GM23338 (cell line): Measurements from ENCODE around the gene NR3C1. TPM values are rescaled to one million over a fixed set of nuclear protein-coding genes. Genes with fewer than 3 reads are reported as not detected.

Experiments
- CREB1 ChIP-seq: fragments of 250-450 bp; sonication (Bioruptor Pico); IDR thresholded peaks from 2 replicates; pipeline ENCODE4 v1.5.0; 2020; ENCODE audit warnings: low read depth, mild to moderate bottlenecking, moderate library complexity
- EZH2 ChIP-seq: fragments of 200-600 bp; sonication (generic); IDR thresholded peaks from one replicate; pipeline ENCODE4 v1.8.0; 2017; ENCODE audit warnings: antibody characterized with exemption, mild to moderate bottlenecking, low read depth; ENCODE audit not compliant: unreplicated experiment
- NANOG ChIP-seq: IDR thresholded peaks from 2 replicates; pipeline ENCODE4 v1.6.1; 2016; ENCODE audit warnings: antibody characterized with exemption, borderline replicate concordance
- POLR2AphosphoS5 ChIP-seq: IDR thresholded peaks from 2 replicates; pipeline ENCODE4 v1.6.1; 2016; ENCODE audit warnings: antibody characterized with exemption, low read depth
- STAT1 ChIP-seq: IDR thresholded peaks from one replicate; pipeline ENCODE4 v1.6.1; 2016; ENCODE audit warnings: antibody characterized with exemption; ENCODE audit not compliant: unreplicated experiment
- ZNF114 ChIP-seq: fragments of 250-450 bp; sonication (Bioruptor Pico); IDR thresholded peaks from 2 replicates; pipeline ENCODE4 v1.5.0; 2020; ENCODE audit warnings: mild to moderate bottlenecking, moderate library complexity
- ZNF331 ChIP-seq: fragments of 250-450 bp; sonication (Bioruptor Pico); IDR thresholded peaks from 2 replicates; pipeline ENCODE4 v1.5.0; 2020; ENCODE audit warnings: low read depth, mild to moderate bottlenecking, moderate library complexity
- polyA plus RNA-seq: library from polyadenylated mRNA; unstranded; fragments of >200 nt; fragmentation: Nextera tagmentation; extraction: Ambion mirVana; gene quantifications from 2 replicates; pipeline ENCODE4 v1.2.1, GENCODE V29; 2016
- total RNA-seq: library from RNA; depleted of rRNA; stranded (reverse); fragments of >200 nt; shearing (Covaris generic); gene quantifications from 2 replicates; pipeline ENCODE4 v1.2.3, GENCODE V29; 2014
- TF ChIP-seq, protein P1 (sequence below): fragments of 250-450 bp; sonication (Bioruptor Pico); IDR thresholded peaks from 2 replicates; pipeline ENCODE4 v1.5.0; 2020; ENCODE audit warnings: mild to moderate bottlenecking, moderate library complexity
- TF ChIP-seq, protein P2 (sequence below): IDR thresholded peaks from one replicate; pipeline ENCODE4 v1.6.1; 2018; ENCODE audit warnings: antibody characterized with exemption; ENCODE audit not compliant: unreplicated experiment

Gene NR3C1
- total and polyA plus RNA-seq, 2 experiments from 2014 or later: 1.2 to 4.6 TPM

DNA sequence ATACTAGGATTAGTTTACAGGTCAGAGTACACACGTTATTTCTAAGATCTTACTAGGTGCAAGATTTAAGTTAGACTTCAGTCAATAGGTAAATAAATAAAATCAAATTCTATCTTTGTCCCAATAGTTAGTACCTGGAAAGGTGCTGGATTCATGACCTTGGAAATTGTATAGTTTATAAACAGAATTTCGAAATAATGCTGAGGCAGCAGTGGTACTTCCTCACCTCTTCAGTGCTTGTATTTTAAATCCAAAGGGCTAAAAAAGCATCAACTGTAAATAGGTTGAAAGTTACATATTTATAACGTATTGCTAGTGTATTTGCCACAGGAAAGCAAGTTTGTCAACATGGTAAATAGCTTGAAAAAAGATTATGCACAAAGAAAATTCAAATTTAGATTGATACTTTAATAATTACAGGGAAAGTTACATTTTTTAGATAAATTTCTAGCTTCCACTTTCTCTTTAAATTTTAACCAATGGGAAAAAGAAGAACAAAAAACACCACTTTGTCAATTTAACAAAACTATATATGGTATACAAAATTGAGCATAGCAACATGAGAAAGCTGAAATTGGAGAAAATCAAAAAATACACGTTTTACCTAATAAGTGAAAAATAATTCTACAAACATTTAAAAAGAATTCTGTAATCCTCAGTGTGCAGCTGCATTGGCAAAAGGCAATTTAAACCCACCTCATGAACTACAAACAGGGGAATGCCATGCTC lies 46.5 kb downstream of the NR3C1 start (continued):
- TF ChIP-seq, protein P1, sequence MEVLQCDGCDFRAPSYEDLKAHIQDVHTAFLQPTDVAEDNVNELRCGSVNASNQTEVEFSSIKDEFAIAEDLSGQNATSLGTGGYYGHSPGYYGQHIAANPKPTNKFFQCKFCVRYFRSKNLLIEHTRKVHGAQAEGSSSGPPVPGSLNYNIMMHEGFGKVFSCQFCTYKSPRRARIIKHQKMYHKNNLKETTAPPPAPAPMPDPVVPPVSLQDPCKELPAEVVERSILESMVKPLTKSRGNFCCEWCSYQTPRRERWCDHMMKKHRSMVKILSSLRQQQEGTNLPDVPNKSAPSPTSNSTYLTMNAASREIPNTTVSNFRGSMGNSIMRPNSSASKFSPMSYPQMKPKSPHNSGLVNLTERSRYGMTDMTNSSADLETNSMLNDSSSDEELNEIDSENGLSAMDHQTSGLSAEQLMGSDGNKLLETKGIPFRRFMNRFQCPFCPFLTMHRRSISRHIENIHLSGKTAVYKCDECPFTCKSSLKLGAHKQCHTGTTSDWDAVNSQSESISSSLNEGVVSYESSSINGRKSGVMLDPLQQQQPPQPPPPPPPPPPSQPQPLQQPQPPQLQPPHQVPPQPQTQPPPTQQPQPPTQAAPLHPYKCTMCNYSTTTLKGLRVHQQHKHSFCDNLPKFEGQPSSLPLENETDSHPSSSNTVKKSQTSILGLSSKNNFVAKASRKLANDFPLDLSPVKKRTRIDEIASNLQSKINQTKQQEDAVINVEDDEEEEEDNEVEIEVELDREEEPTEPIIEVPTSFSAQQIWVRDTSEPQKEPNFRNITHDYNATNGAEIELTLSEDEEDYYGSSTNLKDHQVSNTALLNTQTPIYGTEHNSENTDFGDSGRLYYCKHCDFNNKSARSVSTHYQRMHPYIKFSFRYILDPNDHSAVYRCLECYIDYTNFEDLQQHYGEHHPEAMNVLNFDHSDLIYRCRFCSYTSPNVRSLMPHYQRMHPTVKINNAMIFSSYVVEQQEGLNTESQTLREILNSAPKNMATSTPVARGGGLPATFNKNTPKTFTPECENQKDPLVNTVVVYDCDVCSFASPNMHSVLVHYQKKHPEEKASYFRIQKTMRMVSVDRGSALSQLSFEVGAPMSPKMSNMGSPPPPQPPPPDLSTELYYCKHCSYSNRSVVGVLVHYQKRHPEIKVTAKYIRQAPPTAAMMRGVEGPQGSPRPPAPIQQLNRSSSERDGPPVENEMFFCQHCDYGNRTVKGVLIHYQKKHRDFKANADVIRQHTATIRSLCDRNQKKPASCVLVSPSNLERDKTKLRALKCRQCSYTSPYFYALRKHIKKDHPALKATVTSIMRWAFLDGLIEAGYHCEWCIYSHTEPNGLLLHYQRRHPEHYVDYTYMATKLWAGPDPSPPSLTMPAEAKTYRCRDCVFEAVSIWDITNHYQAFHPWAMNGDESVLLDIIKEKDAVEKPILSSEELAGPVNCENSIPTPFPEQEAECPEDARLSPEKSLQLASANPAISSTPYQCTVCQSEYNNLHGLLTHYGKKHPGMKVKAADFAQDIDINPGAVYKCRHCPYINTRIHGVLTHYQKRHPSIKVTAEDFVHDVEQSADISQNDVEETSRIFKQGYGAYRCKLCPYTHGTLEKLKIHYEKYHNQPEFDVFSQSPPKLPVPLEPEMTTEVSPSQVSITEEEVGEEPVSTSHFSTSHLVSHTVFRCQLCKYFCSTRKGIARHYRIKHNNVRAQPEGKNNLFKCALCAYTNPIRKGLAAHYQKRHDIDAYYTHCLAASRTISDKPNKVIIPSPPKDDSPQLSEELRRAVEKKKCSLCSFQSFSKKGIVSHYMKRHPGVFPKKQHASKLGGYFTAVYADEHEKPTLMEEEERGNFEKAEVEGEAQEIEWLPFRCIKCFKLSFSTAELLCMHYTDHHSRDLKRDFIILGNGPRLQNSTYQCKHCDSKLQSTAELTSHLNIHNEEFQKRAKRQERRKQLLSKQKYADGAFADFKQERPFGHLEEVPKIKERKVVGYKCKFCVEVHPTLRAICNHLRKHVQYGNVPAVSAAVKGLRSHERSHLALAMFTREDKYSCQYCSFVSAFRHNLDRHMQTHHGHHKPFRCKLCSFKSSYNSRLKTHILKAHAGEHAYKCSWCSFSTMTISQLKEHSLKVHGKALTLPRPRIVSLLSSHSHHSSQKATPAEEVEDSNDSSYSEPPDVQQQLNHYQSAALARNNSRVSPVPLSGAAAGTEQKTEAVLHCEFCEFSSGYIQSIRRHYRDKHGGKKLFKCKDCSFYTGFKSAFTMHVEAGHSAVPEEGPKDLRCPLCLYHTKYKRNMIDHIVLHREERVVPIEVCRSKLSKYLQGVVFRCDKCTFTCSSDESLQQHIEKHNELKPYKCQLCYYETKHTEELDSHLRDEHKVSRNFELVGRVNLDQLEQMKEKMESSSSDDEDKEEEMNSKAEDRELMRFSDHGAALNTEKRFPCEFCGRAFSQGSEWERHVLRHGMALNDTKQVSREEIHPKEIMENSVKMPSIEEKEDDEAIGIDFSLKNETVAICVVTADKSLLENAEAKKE (CRISPR knock-in tag): no peak
- TF ChIP-seq POLR2AphosphoS5 (no peak), CREB1 (CRISPR knock-in tag) (no peak), EZH2 (no peak), STAT1 (no peak), ZNF114 (CRISPR knock-in tag) (no peak), ZNF331 (no peak), NANOG (no peak)
- TF ChIP-seq, protein P2, sequence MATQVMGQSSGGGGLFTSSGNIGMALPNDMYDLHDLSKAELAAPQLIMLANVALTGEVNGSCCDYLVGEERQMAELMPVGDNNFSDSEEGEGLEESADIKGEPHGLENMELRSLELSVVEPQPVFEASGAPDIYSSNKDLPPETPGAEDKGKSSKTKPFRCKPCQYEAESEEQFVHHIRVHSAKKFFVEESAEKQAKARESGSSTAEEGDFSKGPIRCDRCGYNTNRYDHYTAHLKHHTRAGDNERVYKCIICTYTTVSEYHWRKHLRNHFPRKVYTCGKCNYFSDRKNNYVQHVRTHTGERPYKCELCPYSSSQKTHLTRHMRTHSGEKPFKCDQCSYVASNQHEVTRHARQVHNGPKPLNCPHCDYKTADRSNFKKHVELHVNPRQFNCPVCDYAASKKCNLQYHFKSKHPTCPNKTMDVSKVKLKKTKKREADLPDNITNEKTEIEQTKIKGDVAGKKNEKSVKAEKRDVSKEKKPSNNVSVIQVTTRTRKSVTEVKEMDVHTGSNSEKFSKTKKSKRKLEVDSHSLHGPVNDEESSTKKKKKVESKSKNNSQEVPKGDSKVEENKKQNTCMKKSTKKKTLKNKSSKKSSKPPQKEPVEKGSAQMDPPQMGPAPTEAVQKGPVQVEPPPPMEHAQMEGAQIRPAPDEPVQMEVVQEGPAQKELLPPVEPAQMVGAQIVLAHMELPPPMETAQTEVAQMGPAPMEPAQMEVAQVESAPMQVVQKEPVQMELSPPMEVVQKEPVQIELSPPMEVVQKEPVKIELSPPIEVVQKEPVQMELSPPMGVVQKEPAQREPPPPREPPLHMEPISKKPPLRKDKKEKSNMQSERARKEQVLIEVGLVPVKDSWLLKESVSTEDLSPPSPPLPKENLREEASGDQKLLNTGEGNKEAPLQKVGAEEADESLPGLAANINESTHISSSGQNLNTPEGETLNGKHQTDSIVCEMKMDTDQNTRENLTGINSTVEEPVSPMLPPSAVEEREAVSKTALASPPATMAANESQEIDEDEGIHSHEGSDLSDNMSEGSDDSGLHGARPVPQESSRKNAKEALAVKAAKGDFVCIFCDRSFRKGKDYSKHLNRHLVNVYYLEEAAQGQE: no peak
